AG08395 (cell line): ENCODE results near the gene PEMT.
A peak's percentile ranks its signal among the peaks of the same experiment; 100 is the strongest.

Experiments
- DNase-seq: peaks from one replicate; pipeline ENCODE4 v3.0.0; 2012; ENCODE audit warnings: mixed read lengths, low spot score

The PEMT gene

GRCh38 chr17:17514993-17515933 is 76.2 kb downstream of the PEMT start:
- DNase-seq = peak; percentile 49

GRCh38 chr17:17514361-17514992 is 77.0 kb downstream of the PEMT start:
- no peak for DNase-seq

- no peak for DNase-seq
These were observed 77.9 kb downstream of the PEMT start for GRCh38 chr17:17513626-17514025.

- DNase-seq = no peak
These were observed 78.6 kb downstream of the PEMT start for GRCh38 chr17:17512866-17513265.

GRCh38 chr17:17511881-17512858 is 79.3 kb downstream of the PEMT start:
- DNase-seq = peak; percentile 94

GRCh38 chr17:17511293-17511741 is 80.2 kb downstream of the PEMT start:
- no peak for DNase-seq

GRCh38 chr17:17510456-17511292 is 80.8 kb downstream of the PEMT start:
- DNase-seq = no peak

GRCh38 chr17:17509601-17510425 is 81.7 kb downstream of the PEMT start:
- DNase-seq = no peak

- no peak for DNase-seq
These were observed 82.6 kb downstream of the PEMT start for GRCh38 chr17:17508646-17509591.

GRCh38 chr17:17508019-17508535 is 83.4 kb downstream of the PEMT start:
- no peak for DNase-seq

- no peak for DNase-seq
These were observed 84.0 kb downstream of the PEMT start for GRCh38 chr17:17507465-17508011.

GRCh38 chr17:17506893-17507464 is 84.5 kb downstream of the PEMT start:
- no peak for DNase-seq

GRCh38 chr17:17506181-17506741 is 85.2 kb downstream of the PEMT start:
- DNase-seq = no peak

- no peak for DNase-seq
These were observed 85.8 kb downstream of the PEMT start for GRCh38 chr17:17505610-17506171.

GRCh38 chr17:17505151-17505550 is 86.4 kb downstream of the PEMT start:
- no peak for DNase-seq

GRCh38 chr17:17504341-17505140 is 87.0 kb downstream of the PEMT start:
- DNase-seq = no peak
